G401.6 (cell line): ENCODE data around the gene TMEM126A.
A peak's percentile ranks its signal among the peaks of the same experiment; 100 is the strongest.
"Not testable (repeated sequence)": the region's sequence is repeated elsewhere in the genome, so short reads cannot be mapped to it uniquely, and the experiment has no call there.

ENCODE experiments used
- FAIRE-seq: peaks from 2 replicates; lab custom pipeline; 2012; peaks lifted over from hg19 to GRCh38; lab: Jason Lieb, UNC

Gene TMEM126A

DNA sequence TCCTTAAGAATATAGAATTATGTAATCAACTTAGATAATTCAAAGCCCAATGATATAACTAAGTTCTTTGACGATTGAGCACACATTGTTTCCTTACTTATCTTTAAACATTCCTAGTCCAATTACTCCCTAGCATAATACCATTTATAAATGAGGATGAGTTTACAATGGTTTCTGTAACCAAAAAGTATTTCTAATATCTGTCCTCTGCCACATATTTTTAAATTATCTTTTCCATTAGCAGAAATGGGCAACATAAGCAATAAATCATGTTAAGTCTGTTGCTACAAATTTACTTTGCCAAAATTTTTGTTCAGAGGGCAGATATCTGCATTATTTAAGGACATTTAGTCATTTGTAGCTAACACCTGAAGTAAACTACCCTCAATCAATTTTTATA is 10.4 kb downstream of the TMEM126A start:
- no peak for FAIRE-seq

DNA sequence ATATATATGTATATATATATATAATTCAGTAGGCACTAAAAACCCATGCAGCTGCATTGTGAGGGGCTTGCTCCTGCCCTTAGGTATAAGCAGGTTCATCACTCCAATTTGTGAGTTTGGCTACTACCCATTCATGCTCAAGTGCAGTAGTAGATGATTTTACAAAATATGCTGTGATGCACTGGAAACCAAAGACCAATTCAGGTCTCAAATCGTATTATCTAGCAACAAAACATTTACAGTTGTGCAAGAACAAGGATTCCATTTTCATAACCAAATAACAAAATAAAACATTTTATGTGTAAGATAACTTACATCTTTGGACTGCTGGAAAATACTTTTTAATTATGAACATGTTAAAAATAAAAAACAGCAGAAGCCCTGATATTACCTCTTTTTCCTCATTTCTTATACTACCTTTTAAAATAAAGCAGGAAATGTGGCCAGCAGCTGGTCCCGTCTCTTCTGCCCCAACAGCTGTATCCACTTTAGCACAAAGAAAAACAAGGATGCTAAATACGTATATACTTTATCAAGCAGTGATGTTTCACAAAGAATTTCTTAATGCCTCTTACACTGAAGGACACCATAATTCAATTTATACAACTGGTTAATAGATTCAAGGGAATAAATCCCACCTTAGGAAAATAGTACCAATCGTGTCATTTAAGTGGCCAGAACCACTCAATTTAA is 14.4 kb downstream of the TMEM126A start:
- FAIRE-seq = no peak

DNA sequence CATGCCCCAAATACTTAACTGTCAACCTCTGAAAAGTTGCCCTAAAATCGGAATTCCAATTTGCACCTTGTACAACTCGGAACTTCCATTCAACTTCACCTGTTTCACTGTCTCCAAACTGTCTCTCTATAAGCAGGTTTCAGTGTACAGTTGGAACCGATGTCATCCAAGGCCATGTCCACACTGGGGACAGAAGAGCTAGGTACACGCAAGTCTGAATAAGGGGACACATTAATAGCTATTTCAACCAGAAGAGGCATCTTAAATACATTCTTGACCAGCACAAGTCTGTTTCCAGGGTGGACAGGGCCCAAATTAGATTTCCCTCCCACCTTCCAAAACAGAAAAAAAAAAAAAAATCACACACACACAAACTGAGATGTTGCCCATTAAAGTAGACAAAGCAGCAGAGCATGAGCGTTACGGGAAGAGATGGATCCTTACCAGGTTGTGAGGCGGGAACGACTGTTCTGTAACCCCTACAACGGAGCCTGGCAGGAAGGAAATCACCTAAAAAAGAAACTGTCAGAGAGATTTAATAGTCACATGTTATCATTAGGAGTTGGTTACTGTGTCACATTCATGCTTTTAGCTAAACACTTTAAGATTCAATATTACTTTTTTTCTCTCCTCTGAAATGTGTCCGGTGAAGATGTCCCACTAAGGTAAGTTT is 15.4 kb downstream of the TMEM126A start:
- FAIRE-seq = no peak

DNA sequence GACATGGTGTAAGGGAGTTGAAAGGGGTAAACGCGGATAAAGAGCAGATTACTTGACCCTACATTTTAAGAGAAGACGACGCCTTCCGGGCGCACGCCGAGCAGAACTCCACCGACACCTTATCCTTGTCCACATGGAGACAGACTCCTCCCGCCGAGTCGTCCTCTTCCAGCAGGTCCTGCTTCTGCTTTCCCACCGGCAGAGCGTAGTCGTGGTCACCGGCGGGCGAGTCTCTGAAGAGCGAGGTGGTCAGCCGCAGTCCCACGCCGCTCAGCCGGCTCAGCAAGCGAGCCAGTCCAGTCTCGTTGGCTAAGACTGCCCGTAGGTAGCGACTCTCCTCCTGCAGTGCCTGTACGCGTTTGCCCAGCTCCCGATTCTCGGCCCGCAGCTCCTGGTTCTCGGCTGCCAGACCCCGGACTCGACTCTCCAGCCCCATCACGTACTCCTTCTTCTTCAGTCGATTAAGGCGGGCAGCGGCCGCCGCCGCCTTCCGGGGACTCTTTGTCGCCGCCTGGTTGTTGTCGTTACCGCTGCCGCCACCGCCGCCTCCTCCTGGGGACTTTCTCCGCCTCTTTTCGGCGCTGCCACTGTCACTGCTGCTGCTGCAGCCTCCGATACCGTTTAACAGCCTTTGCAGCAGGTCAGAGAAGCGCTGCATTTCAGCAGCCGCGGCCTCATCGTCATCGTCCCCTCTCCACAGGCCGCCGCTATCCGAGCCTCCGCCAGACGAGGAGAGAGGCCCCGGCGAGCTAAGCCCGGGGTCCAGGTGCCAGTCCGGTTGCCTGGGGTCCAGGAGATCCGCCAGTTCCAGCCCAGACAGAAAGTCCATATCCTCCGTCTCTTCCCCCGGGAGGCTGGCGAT is 16.2 kb downstream of the TMEM126A start:
- FAIRE-seq = no peak

DNA sequence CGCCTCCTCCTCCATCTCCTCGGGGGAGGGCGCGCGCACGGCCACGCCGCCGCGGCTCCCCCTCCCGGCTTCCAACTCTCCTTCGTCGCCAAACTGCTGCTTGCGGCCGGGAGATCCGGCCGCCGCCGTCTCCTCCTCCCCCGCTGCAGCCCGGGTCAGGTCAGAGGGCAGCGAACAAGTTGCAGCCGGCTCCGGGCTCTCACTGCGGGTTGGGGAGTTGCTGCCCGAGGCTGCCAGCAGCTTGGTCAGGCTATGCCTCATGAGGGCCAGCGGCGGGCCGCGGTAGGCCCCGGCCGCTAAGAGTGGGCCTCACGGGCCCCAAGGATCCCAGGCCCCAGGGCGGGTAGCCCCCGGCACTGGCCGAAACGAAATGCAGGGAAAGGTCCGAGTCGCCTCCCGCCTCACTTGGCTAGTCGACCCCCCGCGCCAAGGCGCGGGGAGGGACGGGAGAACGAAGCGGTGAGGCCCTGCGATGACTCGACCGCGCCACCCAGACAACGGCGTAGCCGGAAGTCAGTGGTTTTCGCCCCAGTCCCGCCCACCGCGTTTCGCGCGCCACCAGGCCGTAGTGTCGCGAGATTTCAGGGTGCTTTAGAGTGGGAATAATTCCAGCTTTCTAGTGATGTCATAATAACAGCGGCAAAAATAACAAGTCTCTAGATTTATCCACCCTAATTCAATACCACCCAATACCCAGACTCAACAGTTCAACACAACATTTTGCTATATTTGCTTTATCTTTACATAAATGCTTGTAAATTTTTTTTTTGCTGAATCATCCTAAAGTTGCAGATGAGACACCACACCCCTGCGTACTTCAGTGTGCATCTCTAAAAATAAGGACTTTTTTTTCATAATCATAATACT is 17.1 kb downstream of the TMEM126A start, which contains the start of gene CREBZF:
TSS of gene CREBZF (minus strand) at position 515 of the 867 bp plus-strand sequence. CDS start at position 261, 254 bp downstream.
- FAIRE-seq = peak; percentile 90

DNA sequence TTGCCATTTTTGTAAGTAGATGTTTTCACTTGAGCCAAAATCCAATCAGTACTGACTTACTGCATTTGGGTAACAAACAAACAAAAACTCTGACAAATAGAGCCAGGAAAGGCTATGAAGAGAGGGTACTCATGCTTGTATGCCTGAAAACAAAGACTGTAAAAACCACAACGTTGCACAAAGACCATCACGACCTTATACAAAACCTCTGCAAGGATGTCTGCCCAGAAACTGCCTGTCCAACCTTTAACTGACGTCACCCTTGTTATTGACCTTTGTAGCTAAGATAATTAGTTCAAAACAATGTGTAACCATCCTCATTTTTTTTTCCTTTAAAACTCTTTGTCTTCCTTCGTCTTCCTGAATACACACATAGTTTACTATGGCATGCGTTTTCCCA is 18.0 kb downstream of the TMEM126A start:
- FAIRE-seq = no peak

DNA sequence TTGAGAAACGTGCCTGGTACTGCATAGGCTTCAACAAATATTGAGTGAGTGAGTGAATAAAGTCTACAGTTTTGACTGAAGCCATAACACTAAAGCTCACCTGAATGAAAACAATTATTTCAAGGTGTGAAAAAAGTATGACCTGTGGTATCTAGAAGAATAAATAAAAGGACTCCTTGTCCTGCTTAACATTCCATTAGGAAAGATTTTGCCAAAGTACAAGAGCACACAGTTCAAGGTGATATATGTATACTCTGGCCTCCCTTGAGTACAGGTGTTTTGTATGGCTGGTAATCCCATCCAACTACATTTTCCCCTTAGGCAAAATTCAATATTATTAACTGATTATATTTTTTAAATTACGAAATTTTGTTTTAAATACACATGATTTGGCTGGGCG is 18.9 kb downstream of the TMEM126A start:
- no peak for FAIRE-seq

DNA sequence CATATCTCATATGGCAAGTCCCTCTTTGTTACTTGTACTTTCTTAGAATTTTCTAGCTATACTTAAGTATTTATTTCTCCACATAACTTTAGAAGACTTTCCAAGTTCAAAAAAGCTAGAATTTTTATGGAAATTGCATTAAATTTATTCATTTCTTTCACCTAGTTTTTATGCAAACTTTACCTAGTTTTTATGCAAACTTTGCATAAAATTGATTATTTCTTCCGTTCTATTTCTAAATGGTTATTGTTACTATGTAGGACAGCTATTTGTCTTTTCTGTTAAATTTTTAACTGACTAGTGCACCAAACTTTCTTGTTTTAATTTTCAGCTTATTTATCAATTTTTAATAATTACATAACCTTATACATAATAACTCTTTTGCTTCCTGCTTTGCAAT is 20.4 kb downstream of the TMEM126A start:
- peak; percentile 19 for FAIRE-seq

DNA sequence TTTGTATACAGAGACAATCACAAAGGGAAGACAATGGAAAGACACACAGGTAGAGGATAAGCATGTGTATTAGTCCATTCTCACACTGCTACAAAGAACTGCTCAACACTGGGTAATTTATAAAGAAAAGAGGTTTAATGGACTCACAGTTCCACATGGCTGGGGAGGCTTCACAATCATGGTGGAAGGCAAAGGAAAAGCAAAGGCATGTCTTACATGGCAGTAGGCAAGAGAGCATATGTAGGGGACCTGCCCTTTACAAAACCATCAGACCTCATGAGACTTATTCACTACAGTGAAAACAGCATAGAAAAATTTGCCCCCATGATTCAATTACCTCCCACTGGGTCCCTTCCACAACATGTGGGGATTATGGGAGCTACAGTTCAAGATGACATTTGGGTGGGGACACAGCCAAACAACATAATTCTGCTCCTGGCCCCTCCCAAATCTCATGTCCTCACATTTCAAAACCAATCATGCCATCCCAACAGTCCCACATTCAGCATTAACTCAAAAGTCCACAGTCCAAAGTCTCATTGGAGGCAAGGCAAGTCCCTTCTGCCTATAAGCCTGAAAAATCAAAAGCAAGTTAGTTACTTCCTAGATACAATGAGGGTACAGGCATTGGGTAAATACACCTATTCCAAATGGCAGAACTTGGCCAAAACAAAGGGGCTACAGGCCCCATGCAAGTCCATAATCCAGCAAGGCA is 23.3 kb downstream of the TMEM126A start:
- FAIRE-seq = not testable (repeated sequence)

DNA sequence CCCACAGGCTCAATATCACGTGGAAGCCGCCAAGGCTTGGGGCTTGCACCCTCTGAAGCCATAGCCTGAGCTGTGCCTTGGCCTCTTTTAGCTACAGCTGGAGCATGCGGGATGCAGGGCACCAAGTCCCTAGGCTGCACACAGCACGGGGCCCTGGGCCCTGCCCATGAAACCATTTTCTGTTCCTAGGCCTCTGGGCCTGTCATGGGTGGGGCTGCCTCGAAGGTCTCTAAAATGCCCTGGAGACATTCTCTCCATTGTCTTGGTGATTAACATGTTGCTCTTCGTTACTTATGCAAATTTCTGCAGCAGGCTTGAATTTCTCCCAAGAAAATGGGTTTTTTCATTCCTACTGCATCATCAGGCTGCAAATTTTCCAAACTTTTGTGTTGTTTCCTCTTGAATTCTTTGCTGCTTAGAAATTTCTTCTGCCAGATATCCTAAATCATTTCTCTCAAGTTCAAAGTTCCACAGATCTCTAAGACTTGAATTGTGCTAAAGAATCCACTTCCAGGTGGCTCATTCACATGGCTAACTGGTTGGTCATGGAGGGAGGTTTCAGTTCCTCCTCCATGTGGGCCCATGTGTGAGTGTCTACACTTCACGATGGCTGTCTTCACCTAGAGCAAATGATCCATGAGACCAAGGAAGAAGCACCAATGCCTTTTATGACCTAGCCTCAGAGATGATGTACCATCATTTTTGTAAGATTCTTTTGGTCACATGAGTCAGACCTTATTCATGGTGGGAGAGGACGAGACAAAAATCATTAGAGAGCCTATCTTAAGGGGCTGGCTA is 24.5 kb downstream of the TMEM126A start:
- FAIRE-seq = no peak

DNA sequence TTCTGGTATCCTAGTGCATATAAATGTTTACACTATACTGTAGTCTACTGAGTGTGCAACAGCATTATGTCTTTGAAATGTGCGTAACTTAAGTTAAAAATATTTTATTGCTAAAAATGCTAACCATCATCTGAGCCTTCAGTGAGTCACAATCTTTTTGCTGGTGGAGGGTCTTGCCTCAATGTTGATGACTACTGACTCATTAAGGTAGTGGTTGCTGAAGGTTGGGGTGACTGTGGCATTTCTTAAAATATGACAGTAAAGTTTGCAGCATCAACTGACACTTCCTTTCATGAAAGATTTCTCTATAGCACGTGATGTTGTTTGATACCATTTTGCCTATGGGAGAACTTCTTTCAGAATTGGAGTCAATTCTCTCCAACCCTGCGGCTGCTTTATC is 25.6 kb downstream of the TMEM126A start:
- no peak for FAIRE-seq

DNA sequence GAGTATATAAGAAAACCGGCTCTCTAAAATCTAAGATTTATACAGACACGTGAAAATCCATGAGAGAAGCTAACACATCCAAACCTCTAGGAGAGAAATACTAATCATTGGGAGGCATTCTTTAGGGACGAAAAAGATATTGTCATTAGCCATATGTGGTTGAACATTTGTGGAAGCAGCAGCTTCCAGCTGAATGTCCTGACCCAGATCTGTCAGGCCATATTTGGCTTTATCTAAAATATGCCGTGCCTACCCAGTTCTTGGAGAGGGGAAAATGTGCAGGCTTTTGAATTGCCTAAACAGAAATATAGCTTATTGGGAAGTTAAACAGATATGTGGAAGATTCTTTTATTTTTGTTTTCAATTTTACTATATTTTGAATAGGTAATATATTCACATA is 31.8 kb downstream of the TMEM126A start:
- no peak for FAIRE-seq

DNA sequence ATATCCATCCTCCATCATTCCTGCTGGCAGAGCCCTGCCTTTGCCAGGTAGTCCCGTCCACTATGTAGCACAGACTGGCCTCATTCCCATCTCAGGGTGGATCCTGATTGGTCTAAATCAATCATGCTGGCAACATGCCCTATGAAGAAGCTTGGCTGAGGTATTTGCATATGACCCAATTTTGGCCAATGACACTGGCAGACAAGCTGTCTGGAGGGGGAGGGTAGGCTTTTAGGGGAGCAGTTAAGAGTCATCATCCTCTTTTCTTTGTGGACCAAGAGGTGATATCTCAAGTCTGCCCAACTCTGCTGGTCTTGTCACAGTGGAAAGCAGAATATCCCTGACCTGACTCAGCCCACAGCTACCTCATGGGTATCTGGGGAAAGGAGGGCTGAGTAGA is 33.1 kb downstream of the TMEM126A start:
- no peak for FAIRE-seq

DNA sequence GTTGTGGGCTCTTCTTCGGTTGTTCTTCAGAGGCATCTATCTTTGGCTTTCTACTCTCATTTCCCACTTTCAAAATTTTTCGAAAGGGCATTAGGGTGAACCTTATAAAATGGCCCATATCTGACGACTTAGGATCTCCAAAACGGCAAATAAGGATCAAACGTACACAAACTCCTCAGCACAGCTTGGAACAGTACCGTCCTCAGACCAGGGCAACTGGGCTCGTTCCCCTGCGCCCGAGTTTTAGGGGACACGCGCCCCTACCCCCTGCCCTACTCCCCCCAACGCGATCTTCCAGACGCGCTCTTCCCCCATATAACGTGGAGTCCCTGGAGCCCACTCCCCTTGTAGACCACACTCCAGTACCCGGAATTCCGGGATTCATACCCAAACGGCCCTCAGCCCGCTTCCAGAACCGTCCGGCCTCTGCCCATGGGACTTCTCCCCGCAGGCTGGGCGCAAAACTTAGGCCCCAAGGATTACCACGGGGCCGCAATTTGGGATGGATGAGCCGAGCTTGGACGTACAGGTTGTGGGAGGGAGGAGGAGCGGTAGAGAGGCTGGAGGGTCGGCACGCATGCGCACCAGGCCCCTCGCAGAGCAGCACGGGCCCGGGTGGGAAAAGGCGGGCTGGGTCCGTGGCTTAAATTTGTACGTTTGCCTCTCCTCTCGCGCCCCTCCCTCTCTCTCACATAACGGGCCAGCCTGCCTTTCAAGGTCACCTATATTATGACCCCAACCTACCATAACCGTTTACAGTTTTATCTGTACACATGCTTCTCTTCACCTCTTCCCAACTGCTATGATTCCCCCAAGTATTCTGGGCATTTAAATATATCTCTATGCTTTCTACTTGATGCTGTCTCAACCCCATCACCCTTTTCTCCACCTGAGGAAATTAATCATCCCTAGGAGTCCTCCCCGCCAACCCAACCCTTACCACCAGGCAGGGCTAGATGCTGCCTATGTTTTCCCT is 34.9 kb downstream of the TMEM126A start:
- peak; percentile 78 for FAIRE-seq

DNA sequence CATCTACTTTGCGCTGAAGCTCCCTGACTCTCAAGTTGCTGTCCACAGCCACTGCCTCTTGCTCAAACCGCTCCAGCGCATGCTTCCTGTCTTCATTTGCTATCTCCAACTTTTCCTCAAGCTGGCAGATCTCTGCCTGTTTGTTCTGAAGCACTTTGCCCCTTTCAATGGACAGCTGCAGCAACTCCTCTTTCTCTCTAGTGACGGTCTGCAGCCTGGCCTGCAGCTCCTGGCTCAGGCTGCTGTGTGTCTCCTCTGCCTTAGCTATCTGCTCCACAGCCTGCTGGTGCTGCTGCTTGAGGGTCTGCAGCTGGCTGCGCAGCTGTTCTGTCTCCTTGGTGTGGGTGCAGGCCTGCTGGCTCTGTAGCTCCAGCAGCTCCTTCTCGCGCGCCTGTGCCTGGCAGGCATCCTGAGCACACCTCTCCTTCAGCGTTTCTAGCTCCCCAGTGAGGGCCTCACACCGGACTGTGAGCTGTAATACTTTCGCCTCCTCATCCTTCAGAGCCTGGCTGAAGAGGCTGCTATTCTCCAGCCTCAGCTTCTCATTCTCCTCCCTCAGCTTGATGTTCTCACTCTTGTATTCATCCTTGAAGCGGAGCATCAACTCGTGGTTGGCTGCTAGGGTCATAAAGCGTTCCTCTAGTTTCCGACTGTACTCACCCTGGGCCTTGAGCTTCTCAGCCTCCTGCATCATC is 37.5 kb downstream of the TMEM126A start:
- FAIRE-seq = no peak

DNA sequence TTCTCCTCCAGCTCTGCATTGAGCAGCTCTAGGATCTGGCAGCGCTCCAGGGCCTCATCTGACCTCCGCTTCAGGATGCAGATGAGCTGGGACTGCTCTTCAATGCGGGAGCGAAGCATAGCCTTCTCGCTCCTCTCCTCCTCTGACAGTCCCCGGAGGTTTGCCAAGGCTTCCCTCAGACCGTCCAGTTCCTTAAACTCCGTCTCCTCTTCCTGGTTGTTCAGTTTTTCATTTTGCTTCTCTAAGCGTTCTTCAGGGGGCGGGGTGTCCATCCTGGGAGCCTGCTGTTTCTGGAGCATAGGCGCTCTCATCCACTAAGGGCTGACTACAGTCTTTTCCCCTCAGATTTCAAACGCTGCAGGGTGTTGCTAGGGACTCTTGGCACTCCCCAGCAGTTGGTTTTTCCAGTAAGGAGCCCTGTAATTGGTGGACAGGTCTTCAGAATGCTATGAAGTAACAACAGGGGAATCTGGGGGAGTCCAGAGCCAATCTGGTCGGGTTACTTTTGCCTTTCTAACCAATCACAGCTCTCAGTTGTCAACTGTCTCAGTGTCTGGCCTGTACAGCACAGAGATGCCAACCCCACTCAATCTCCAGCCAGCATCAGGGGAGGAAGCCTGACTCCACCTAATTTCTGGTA is 38.2 kb downstream of the TMEM126A start, which contains the start of gene CCDC89:
TSS of gene CCDC89 (minus strand) at position 376 of the 640 bp plus-strand sequence. CDS start at position 311, 65 bp downstream.
- peak; percentile 100 for FAIRE-seq

DNA sequence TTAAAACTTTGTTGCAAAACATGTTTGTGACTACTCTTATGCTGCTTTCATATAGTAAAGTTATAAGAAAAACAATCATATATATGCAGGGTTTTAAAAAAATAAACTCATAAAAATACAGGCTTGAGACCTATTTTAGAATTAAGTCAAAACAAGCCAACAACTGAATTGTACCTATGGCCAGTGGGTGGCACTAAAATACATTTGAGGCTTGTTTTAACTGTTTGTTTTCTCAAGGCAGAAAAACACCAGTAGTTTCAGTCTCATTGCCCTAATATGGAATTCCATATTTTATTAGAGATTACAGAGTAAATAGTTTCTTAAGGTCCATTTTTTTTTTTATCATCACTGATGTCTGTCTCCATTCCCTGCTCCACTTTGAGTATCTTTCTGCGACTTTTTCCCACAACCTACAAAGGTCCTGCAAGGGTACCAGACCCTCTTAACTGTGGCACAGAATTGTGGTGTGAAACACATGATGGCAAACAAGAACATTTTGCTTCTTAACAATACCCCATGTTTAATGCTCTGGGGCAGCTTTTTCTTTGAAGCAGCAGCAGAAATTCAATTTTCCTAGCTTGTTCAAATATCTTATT is 46.7 kb downstream of the TMEM126A start:
- FAIRE-seq = peak; percentile 95

DNA sequence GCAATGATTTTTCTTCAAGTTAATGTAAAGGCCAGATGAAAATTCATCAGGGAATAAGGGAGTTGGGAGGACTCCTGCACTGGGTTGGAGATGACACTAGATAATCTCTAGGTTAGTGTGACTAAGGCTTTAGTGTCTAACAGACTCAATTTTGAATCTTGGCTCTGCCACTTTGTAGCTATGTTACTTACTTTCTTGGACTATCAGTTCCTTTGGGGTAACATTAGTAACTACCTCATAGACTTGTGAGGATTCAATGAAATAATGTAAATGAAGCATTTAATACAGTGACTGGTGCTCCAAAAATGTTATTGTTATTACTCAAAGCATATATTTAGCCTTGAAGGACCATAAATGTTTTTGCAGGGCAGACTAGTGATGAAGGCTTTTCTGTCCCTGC is 47.8 kb downstream of the TMEM126A start:
- no peak for FAIRE-seq
